SJCRH30 (cell line): ENCODE results near the gene CD44. TPM values are rescaled to one million over a fixed set of nuclear protein-coding genes. Genes with fewer than 3 reads are reported as not detected.
A peak's percentile ranks its signal among the peaks of the same experiment; 100 is the strongest.

Experiments
- DNase-seq, 2 experiments: peaks; one replicate each; pipeline ENCODE4 v3.0.0-alpha.2; 2015 to 2020
- H3K27ac ChIP-seq: fragments of 250-450 bp; sonication (Bioruptor Pico); 2 replicates; pipeline ENCODE4 v1.5.1; 2020; ENCODE audit warnings: mild to moderate bottlenecking, moderate library complexity
- H3K27me3 ChIP-seq: fragments of 250-450 bp; sonication (Bioruptor Pico); 2 replicates; pipeline ENCODE4 v1.5.1; 2020; ENCODE audit warnings: mild to moderate bottlenecking, moderate library complexity
- H3K36me3 ChIP-seq: fragments of 250-450 bp; sonication (Bioruptor Pico); 2 replicates; pipeline ENCODE4 v1.5.1; 2020; ENCODE audit warnings: mild to moderate bottlenecking, moderate library complexity
- H3K4me1 ChIP-seq: fragments of 250-450 bp; sonication (Bioruptor Pico); 2 replicates; pipeline ENCODE4 v1.5.1; 2020; ENCODE audit warnings: mild to moderate bottlenecking, moderate library complexity
- H3K4me3 ChIP-seq: fragments of 250-450 bp; sonication (Bioruptor Pico); 2 replicates; pipeline ENCODE4 v1.5.1; 2020; ENCODE audit warnings: mild to moderate bottlenecking, moderate library complexity
- H3K9me3 ChIP-seq: fragments of 250-450 bp; sonication (Bioruptor Pico); replicated peaks from 2 replicates; pipeline ENCODE4 v1.5.1; 2020; ENCODE audit warnings: mild to moderate bottlenecking, moderate library complexity
- total RNA-seq: library from RNA; depleted of rRNA; stranded (reverse); fragments of >200 nt; shearing (Covaris generic); gene quantifications from 2 replicates; pipeline ENCODE4 v1.2.3, GENCODE V29; 2014

The CD44 gene
- total RNA-seq, 1 experiment from 2014 or later, result 0.04 TPM

DNA sequence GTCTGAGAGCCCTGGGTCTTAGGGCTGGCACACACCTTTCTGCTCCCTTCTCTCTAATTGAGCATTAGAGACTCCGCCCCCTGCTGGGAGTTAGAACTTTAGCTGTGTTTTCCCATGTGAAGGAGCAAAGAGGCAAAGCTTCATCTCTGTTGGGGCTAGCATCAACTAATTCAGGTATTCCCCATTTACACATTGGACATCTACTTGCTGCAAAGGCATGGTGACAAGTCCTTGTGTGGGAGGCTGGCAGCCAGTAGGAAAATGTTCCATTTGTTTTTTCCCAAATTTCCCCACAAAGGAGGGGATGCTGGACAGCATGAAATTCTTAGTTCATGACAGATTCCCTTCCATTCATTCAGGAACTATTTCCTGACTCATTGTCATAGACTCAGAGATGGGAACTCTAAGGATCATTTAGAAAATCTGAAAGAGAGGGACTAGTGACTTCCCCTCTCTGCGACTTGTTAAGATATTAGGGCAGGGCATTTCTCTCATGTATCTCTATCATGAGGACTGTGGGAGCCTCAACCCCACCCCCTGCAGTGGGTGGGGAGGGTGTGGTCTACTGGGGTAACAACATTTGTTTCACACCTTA is 3.6 kb downstream of the CD44 start:
- Histone ChIP-seq H3K27ac (no peak overlapping the region), H3K36me3 (no peaks in the 10 kb centered on the region), H3K27me3 (no peaks in the 10 kb centered on the region), H3K9me3 (no peaks in the 10 kb centered on the region), H3K4me1 (peaks cover 17% of the 10 kb centered on the region), H3K4me3 (no peak overlapping the region)
- DNase-seq, result no peak

DNA sequence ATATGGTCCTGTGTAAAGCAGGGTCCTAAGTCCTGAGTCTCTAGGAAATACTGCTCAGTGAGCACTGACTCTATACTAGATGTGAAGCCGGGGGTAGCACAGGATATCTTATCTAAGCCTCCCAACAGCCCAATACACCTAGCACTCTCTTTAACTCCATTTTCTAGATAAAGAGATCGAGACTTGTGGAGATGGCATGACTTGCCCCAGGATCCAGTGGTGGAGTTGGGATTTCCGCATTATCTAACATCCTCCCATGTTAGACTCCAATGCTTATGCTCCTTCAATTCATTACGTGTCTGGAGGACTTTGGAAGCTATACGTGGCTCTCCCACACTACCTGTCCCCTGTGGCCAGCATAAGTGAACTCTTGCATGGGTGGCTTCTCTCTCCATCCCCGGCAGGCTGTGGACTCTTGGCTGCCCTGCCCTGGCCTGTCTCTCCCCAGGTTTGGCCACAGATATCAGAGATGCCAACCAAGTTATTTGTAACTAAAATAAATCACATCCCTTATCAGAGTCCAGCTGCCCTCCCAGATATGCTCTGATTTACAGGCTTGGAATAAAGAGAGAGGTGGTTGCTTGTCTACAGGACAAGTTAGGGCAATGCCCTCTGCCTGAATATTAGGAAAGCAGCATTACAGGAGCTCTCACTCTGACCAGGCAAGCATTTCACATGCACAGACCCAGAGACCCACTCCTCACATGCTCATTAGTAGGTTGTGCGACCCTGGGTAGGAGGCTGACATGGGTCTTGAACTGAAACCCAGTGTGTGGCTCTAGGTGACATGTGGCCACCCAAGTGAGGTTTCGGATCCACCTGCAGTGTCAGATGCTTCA is 4.5 kb downstream of the CD44 start:
- H3K4me3 ChIP-seq, result no peak overlapping the region
- H3K27me3 ChIP-seq, result no peaks in the 10 kb centered on the region
- H3K36me3 ChIP-seq, result no peaks in the 10 kb centered on the region
- DNase-seq, result no peak
- no peaks in the 10 kb centered on the region for H3K9me3 ChIP-seq
- no peak overlapping the region for H3K27ac ChIP-seq
- H3K4me1 ChIP-seq, result peaks cover 17% of the 10 kb centered on the region

DNA sequence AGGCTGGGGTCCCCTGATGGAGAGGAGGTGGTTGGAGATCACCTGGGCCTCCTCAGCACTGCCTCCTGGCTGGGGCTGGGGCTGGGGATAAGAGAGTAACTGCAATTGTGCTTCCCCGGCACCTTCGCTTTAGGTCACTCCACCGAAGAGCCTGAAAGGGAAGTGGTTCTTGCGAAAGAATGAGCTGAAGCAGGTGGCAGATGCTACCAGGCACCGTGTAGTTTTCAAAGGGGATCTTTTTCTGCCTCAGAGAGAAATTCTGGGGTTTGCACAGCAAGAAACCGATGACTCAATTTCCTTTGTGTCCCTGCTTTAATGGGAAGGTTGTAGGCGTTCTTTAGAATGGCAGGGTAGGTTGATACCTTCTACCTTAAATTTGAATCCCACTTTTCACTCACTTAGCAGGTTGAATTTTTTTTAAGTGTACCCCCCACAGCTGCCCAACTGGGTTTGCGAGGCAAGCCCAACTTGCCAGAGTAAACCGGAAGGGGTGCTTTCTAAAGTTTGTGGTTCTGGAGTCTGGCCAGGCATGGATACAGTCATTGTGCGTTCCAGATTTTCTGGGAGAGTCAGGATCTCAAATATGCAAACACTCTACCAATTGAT is 5.3 kb downstream of the CD44 start:
- H3K4me1 ChIP-seq, result peaks cover 17% of the 10 kb centered on the region
- no peak overlapping the region for H3K4me3 ChIP-seq
- no peaks in the 10 kb centered on the region for H3K36me3 ChIP-seq
- H3K27me3 ChIP-seq, result no peaks in the 10 kb centered on the region
- DNase-seq, result peak in 1 of 2 experiments; percentile 22
- no peak overlapping the region for H3K27ac ChIP-seq
- H3K9me3 ChIP-seq, result no peaks in the 10 kb centered on the region

DNA sequence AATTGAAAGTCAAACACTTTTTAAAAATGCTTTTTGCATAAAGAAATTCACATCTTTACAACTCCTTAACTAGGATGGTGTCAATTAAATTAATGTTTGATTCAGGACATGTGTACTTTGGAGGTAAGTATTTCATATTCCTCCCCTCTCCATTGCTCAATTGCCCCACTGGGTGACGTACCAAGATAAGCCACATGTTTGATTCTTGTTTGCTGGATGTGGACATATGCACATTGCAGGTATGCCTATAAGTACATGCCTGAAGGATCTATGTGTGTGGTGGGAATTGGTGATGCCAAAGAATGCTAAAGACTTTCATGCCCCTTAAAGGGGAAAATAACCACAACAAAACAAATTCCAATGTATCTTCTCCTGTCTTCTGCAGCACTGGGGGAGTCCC is 5.8 kb downstream of the CD44 start:
- H3K4me1 ChIP-seq, result peaks cover 17% of the 10 kb centered on the region
- no peaks in the 10 kb centered on the region for H3K27me3 ChIP-seq
- H3K27ac ChIP-seq, result no peak overlapping the region
- DNase-seq, result no peak
- H3K4me3 ChIP-seq, result no peak overlapping the region
- H3K36me3 ChIP-seq, result no peaks in the 10 kb centered on the region
- 0 out of 2 replicates have a peak, but pooled peaks cover 2% of the 10 kb centered on the region for H3K9me3 ChIP-seq

DNA sequence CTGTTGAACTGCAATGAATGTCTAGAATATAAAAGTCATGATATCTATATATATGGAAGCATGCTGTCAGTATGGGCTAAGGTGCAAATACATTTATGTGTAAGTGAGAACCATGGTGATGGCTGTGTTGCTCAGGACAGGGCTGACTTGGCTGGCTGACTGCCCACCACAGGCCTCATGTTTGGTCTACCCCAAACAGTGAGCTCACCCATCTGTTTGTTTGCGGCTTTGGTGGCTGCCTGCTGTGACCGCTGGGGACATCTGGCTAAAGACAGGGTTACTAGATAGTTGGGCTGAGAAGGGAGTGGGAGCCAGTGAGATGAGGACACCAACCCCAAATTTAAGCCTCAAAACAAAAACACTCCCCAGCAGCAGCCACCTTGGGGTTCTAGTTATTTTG is 6.3 kb downstream of the CD44 start:
- Histone ChIP-seq H3K36me3 (no peaks in the 10 kb centered on the region), H3K27ac (no peak overlapping the region), H3K4me3 (no peak overlapping the region), H3K27me3 (no peaks in the 10 kb centered on the region), H3K4me1 (peaks cover 17% of the 10 kb centered on the region), H3K9me3 (0 out of 2 replicates have a peak, but pooled peaks cover 2% of the 10 kb centered on the region)
- peak; percentile 67 to 69 for DNase-seq

DNA sequence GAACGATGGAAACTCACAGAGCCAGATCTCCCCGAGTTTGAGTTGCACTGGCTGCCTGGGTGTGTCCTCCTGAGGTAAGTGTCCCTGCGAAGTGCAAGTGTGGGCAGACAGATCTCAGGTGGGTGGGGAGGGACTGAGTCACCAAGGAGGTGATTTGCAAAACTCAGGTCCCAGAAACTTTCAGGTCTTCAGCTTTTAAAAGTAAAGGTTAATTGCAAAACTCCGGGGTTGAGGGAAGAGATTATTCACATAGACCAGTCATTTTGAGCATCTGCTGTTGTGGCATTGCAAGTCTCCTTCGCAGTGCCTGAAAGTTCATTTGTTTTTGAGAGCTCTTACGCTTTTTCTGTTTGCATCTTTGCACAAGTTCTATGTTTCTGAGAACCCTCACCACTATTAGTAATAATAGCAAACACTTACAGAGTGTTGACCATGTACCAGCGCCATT is 7.1 kb downstream of the CD44 start:
- no peak overlapping the region for H3K27ac ChIP-seq
- no peak for DNase-seq

DNA sequence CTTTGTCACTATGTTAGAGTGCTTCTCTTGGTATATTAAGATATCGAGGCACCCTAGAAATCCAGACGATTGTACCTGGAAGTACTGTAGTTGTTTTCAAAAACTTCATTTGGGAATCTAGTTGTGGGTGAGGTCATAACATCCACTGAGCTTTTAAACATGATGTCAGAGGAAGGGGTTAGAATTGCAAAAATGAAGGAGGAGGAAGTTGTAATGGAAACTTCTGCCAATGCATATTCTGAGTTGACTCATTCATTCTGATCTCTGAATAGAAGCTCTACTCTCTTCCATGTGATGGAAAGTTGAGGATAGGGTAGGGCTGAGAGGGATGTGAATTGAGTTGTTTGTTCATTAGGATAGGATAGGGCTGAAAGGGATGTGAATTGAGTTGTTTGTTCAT is 7.7 kb downstream of the CD44 start:
- H3K4me1 ChIP-seq, result peaks cover 21% of the 10 kb centered on the region

More for the DNA sequence above, 7.1 kb downstream of the CD44 start:
- Histone ChIP-seq H3K27me3 (no peaks in the 10 kb centered on the region), H3K36me3 (no peaks in the 10 kb centered on the region), H3K4me1 (peaks cover 17% of the 10 kb centered on the region), H3K9me3 (0 out of 2 replicates have a peak, but pooled peaks cover 2% of the 10 kb centered on the region), H3K4me3 (no peak overlapping the region)

DNA sequence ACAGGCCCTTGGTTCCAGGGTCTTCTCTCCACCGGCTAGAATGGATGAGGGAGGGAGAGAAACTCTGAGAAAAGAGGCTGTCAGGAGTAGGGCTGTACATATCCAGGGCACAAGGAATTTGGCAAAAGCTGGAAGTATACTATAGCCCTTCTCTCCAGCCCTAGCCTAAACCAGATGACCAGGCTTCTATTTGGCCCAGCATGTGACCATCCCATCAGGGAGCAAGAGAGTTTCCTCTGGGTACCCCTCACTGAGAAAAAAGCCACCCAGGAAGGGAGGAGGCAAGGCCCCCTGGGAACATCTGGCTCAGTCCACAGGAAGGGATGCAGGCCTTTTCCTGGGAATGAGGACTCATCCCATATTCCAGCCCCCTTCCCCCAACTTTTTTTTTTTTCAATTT is 8.3 kb downstream of the CD44 start:
- Histone ChIP-seq H3K27ac (no peak overlapping the region), H3K36me3 (no peaks in the 10 kb centered on the region), H3K4me1 (peaks cover 23% of the 10 kb centered on the region), H3K4me3 (no peak overlapping the region), H3K27me3 (no peaks in the 10 kb centered on the region), H3K9me3 (0 out of 2 replicates have a peak, but pooled peaks cover 2% of the 10 kb centered on the region)
- DNase-seq, result no peak

More for the DNA sequence above, 7.7 kb downstream of the CD44 start:
- Histone ChIP-seq H3K36me3 (no peaks in the 10 kb centered on the region), H3K9me3 (0 out of 2 replicates have a peak, but pooled peaks cover 2% of the 10 kb centered on the region), H3K27me3 (no peaks in the 10 kb centered on the region), H3K4me3 (no peak overlapping the region), H3K27ac (no peak overlapping the region)
- no peak for DNase-seq

DNA sequence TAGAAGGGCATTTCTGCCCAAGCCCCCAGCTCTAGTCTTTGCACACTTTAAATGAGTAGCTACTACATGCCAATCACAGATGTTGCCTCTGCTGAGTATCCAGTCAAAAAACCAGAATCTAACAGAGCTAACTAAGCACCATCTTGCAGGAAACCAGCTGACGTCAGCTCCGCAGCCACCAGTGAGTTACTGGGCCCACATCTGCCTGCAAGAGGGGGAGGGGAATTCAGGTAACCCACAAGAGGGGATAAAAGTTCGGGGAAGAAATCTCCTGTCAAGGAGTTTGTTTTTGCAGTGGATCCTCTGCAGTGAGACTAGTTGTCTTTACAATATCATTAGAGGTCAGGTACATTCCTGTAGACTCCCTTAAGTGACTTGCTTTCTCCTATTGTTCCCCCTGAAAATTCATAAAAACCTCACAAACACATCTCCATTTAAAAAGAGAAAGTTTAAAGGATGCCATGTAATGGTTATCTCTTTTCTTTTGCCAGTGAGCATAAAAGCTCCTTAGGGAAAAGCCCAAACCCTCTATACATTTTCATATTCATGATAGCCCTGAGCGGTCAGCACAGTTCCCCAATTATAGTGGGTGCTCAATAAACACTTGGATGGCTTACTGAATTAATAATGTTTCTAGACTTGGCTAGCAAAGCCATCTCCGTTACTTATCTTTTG is 9.3 kb downstream of the CD44 start:
- H3K4me1 ChIP-seq, result peaks cover 28% of the 10 kb centered on the region
- DNase-seq, result no peak
- H3K36me3 ChIP-seq, result no peaks in the 10 kb centered on the region
- no peak overlapping the region for H3K4me3 ChIP-seq
- no peaks in the 10 kb centered on the region for H3K27me3 ChIP-seq
- H3K9me3 ChIP-seq, result 0 out of 2 replicates have a peak, but pooled peaks cover 2% of the 10 kb centered on the region
- H3K27ac ChIP-seq, result no peak overlapping the region

DNA sequence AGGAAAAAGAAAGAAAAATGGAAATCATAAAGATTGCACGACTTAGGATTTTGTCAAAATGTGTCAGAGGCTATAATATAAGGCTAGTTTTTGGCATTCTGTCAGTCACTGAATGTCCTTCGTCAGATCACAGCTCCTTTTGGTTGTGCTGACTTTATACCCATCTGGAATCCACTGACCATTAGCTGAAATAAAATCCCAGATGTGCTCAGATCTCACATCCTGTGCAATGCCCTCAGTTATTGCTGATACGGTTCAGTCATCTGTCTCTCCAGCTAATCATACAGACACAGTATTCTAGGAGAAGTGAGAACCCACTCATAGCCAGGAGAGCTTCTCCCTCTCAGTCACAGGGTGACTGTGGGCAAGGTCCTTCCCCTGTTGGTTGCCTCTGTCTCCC is 11.5 kb downstream of the CD44 start:
- no peak overlapping the region for H3K27ac ChIP-seq
- H3K36me3 ChIP-seq, result no peaks in the 10 kb centered on the region

DNA sequence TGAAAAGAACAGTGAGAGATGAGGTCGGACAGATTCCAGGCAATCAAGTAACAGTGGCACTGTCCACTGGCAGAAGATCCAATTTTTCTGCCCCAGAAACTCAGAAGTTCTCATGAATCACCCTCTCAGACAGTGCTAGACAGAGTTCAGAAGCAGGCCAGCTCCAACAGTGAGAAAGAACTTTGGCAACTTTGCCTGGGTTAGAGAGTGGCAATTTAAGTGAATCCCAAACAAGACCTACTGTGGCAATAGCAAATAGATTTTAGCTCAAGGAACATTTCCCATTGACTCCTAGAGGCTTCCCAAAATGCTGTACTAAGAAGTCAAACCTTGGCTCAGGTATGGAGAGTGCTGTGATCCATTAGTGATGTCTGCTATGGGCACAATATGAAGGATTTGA is 12.3 kb downstream of the CD44 start:
- Histone ChIP-seq H3K9me3 (0 out of 2 replicates have a peak, but pooled peaks cover 2% of the 10 kb centered on the region), H3K4me3 (no peak overlapping the region), H3K36me3 (no peaks in the 10 kb centered on the region), H3K27ac (no peak overlapping the region), H3K27me3 (no peaks in the 10 kb centered on the region), H3K4me1 (peaks cover 11% of the 10 kb centered on the region; the same call in 1 of the 2 replicates)
- DNase-seq, result no peak

More for the DNA sequence above, 11.5 kb downstream of the CD44 start:
- no peaks in the 10 kb centered on the region for H3K27me3 ChIP-seq
- H3K4me1 ChIP-seq, result peaks cover 14% of the 10 kb centered on the region; the same call in 1 of the 2 replicates
- H3K9me3 ChIP-seq, result 0 out of 2 replicates have a peak, but pooled peaks cover 2% of the 10 kb centered on the region
- no peak for DNase-seq
- H3K4me3 ChIP-seq, result no peak overlapping the region

DNA sequence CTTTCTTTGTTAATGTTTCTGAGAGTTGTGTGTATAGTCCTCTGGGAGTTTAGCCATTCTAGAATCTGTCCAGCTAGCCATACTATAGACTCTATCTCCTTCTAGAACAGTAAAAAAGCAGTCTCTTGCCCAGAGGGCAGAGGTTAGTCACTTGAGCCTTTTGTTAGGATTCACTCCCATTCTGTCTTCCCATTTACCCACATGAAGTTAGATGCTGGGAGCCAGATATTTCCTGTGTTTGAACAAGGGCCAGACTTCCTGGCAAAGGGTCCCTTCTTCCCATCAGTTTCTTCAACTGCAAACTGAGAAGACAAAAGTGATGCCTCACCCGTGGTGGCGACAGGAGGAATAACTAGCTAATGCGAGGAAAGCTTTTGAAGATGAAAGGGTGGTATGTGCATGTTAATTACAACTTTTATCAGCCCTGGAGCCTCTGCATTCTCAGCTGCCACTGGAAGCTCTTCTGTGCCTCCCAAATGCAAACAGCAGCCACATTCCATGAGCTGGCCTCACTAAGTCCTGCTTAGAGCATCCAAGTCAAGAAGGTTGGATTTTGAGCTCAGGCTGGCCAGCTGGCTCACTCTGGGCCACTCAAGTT is 12.8 kb downstream of the CD44 start:
- H3K27ac ChIP-seq, result no peak overlapping the region
- H3K36me3 ChIP-seq, result no peaks in the 10 kb centered on the region

DNA sequence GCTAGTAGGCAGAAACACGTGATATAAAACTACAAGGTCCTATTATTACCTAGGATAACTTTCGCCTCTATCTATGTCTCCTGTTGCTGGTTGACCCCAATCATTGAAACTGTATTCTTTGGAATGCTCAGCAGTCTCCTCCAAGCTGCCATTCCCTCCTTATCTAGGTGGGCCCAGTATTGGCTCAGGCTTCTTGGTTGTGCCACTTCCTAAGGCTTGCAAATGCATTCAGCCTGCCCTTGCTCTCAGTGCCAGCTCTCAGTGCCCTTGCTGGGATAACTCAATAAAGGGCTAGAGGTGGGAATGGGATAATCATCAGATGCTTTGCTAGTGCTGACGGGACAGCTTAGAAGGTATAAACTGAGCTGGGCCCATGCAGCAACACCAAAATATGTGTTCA is 13.6 kb downstream of the CD44 start:
- DNase-seq, result no peak
- H3K4me3 ChIP-seq, result no peak overlapping the region
- H3K4me1 ChIP-seq, result peaks cover 11% of the 10 kb centered on the region; the same call in 1 of the 2 replicates
- 0 out of 2 replicates have a peak, but pooled peaks cover 2% of the 10 kb centered on the region for H3K9me3 ChIP-seq
- no peak overlapping the region for H3K27ac ChIP-seq
- no peaks in the 10 kb centered on the region for H3K27me3 ChIP-seq
- H3K36me3 ChIP-seq, result no peaks in the 10 kb centered on the region

More for the DNA sequence above, 12.8 kb downstream of the CD44 start:
- no peak overlapping the region for H3K4me3 ChIP-seq
- H3K4me1 ChIP-seq, result peaks cover 11% of the 10 kb centered on the region; the same call in 1 of the 2 replicates
- peak; percentile 26 to 45 for DNase-seq
- 0 out of 2 replicates have a peak, but pooled peaks cover 2% of the 10 kb centered on the region for H3K9me3 ChIP-seq
- no peaks in the 10 kb centered on the region for H3K27me3 ChIP-seq

DNA sequence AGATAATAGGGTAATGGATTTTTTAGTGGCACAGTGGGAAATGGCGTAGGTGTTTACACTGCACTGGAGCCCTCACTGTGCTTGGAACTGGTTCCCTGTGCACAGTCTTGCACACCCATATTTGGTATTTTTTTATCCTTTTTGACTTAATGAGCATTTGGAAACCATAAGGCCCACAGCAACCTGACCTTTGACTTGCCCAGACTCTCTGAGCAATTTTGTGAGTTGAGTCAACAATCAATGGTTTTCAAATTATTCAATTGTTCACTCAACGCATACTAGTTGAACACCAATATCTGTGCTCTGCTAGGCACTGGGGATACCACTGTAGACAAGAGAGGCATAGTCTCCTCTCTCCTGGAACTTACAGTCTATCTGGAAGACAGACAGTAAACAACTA is 14.3 kb downstream of the CD44 start:
- Histone ChIP-seq H3K9me3 (0 out of 2 replicates have a peak, but pooled peaks cover 2% of the 10 kb centered on the region), H3K36me3 (no peaks in the 10 kb centered on the region), H3K4me1 (peaks cover 11% of the 10 kb centered on the region; the same call in 1 of the 2 replicates), H3K27ac (no peak overlapping the region), H3K4me3 (no peak overlapping the region), H3K27me3 (no peaks in the 10 kb centered on the region)
- no peak for DNase-seq
